Breast epithelium (tissue), 4 donors: ENCODE data around the gene PSMB8. TPM values are rescaled to one million over a fixed set of nuclear protein-coding genes. Genes with fewer than 3 reads are reported as not detected.

ENCODE experiments used
- DNase-seq, 2 donors: peaks; one replicate each; pipeline ENCODE4 v3.0.0-alpha.2; 2019; ENCODE audit warnings: low spot score in 2 of 2
- H3K27ac ChIP-seq, 2 donors: fragments of 200-600 bp; sonication (generic) in 1 of 2; one replicate each; pipeline ENCODE4 v1.5.1; 2016 to 2019; ENCODE audit warnings: mild to moderate bottlenecking in 1 of 2
- H3K27me3 ChIP-seq, 2 donors: fragments of 200-600 bp; sonication (generic) in 1 of 2; one replicate each; pipeline versions ENCODE4 v1.5.1 to v1.6.0; 2017 to 2019; ENCODE audit warnings: control low read depth in 1 of 2, mild to moderate bottlenecking in 1 of 2
- H3K36me3 ChIP-seq: fragments of 200-600 bp; one replicate; pipeline ENCODE4 v1.5.1; 2019
- H3K4me1 ChIP-seq, 2 donors: fragments of 200-600 bp; sonication (generic); one replicate each; pipeline ENCODE4 v1.5.1; 2016 to 2019; ENCODE audit warnings: control low read depth in 1 of 2
- H3K4me3 ChIP-seq, 3 donors: fragments of 200-600 bp; sonication (generic); 1 replicate in 2 of 3; 2 replicates in 1 of 3; pipeline ENCODE4 v1.5.1; 2016 to 2019; ENCODE audit warnings: mild to moderate bottlenecking in 3 of 3, moderate library complexity in 2 of 3
- H3K9me3 ChIP-seq, 2 donors: fragments of 200-600 bp; sonication (generic) in 1 of 2; one replicate each; pipeline ENCODE4 v1.5.1; 2016 to 2019; ENCODE audit warnings: control low read depth in 1 of 2
- CTCF ChIP-seq, 3 donors: fragments of 450-650 bp; IDR thresholded peaks; one replicate each; pipeline ENCODE4 v1.5.1; 2016 to 2017; ENCODE audit warnings: antibody characterized with exemption in 3 of 3, mild to moderate bottlenecking in 3 of 3, moderate library complexity in 3 of 3
- POLR2A ChIP-seq: fragments of 450-650 bp; IDR thresholded peaks from one replicate; pipeline ENCODE4 v1.6.1; 2016; ENCODE audit warnings: antibody characterized with exemption, mild to moderate bottlenecking, moderate library complexity
- POLR2AphosphoS5 ChIP-seq, 3 donors: sonication (generic); formaldehyde crosslinking; IDR thresholded peaks; one replicate each; pipeline ENCODE4 v1.6.1; 2017; ENCODE audit warnings: antibody characterized with exemption in 3 of 3
- intact Hi-C: fragments of 100-400 bp; cut with DNase I; formaldehyde crosslinking; loops from one replicate; pipeline ENCODE4 v1.15.1; 2023; ENCODE audit warnings: low total_unique reads
- total RNA-seq, 3 donors: library from RNA; depleted of rRNA; stranded (reverse); fragments of >200 nt; gene quantifications; one replicate each; pipeline ENCODE4 v1.1.0, GENCODE V29; 2016

The PSMB8 gene
- total RNA-seq, 3 donors from 2014 or later, result 36.0 to 47.3 (median 44.9) TPM

- no peak for TF ChIP-seq POLR2A
- no peak for TF ChIP-seq CTCF (IDR thresholded peaks at IDR 0.05)
- TF ChIP-seq POLR2AphosphoS5 (IDR thresholded peaks at IDR 0.05), result no peak
- Histone ChIP-seq H3K27ac (no peak overlapping the region), H3K4me3 (no peak overlapping the region), H3K4me1 (no peaks in the 10 kb centered on the region), H3K36me3 (no peaks in the 10 kb centered on the region), H3K9me3 (no peaks in the 10 kb centered on the region), H3K27me3 (no peaks in the 10 kb centered on the region)
- intact Hi-C loops, result no loop called here
- no peak for DNase-seq
These were observed 13.5 kb upstream of the PSMB8 start for GRCh38 chr6:32857156-32857891.

- H3K27ac ChIP-seq, result peak overlapping the region; percentile 96 to 100
- no peaks in the 10 kb centered on the region for H3K9me3 ChIP-seq
- no peak for DNase-seq
- H3K27me3 ChIP-seq, result no peaks in the 10 kb centered on the region
- intact Hi-C loops, result no loop called here
- H3K36me3 ChIP-seq, result no peaks in the 10 kb centered on the region
- no peaks in the 10 kb centered on the region for H3K4me1 ChIP-seq
- TF ChIP-seq POLR2AphosphoS5 (IDR thresholded peaks at IDR 0.05) (no peak), CTCF (IDR thresholded peaks at IDR 0.05) (no peak), POLR2A (no peak)
- H3K4me3 ChIP-seq, result no peak overlapping the region
These were observed 11.8 kb upstream of the PSMB8 start for GRCh38 chr6:32855467-32856174.

- TF ChIP-seq CTCF (IDR thresholded peaks at IDR 0.05), result no peak
- no peak for TF ChIP-seq POLR2AphosphoS5 (IDR thresholded peaks at IDR 0.05)
- no peak for TF ChIP-seq POLR2A
- Histone ChIP-seq H3K36me3 (no peaks in the 10 kb centered on the region), H3K27ac (peak overlapping the region; percentile 96 to 100), H3K9me3 (no peaks in the 10 kb centered on the region), H3K4me1 (no peaks in the 10 kb centered on the region), H3K4me3 (peak overlapping the region; percentile 76 to 99 (median 91)), H3K27me3 (no peaks in the 10 kb centered on the region)
- intact Hi-C loops, result loop anchor here (1.0 kb wide), 1 partner anchor 16 kb away; the partner anchor contains the start of gene TAP2
- DNase-seq, result no peak
These were observed 10.7 kb upstream of the PSMB8 start for GRCh38 chr6:32854376-32855178.

GRCh38 chr6:32853541-32854375 lies 9.9 kb upstream of the PSMB8 start, which contains the start of the genes PSMB9 and TAP1:
Gene PSMB9 (plus strand): TSS chr6:32854192. CDS start chr6:32854230, 38 bp downstream.
Gene TAP1 (minus strand): TSS chr6:32853704. CDS start chr6:32853636, 68 bp downstream.
- TF ChIP-seq POLR2AphosphoS5 (IDR thresholded peaks at IDR 0.05) (peak; percentile 68 to 82 (median 80)), CTCF (IDR thresholded peaks at IDR 0.05) (peak; percentile 59 to 77 (median 67)), POLR2A (peak; percentile 93)
- DNase-seq, result peak; percentile 85 to 92
- intact Hi-C loops, result loop anchor here (1.0 kb wide), 1 partner anchor 15 kb away; the partner anchor contains the start of gene TAP2
- no peaks in the 10 kb centered on the region for H3K27me3 ChIP-seq
- no peaks in the 10 kb centered on the region for H3K4me1 ChIP-seq
- no peaks in the 10 kb centered on the region for H3K9me3 ChIP-seq
- peak within 1 kb of the TSS; percentile 76 to 99 (median 91) for H3K4me3 ChIP-seq
- H3K27ac ChIP-seq, result peak within 1 kb of the TSS; percentile 96 to 100
- H3K36me3 ChIP-seq, result no peaks in the 10 kb centered on the region
